WTC11 (cell line): Measurements from ENCODE around the gene NECAB2. TPM values are rescaled to one million over a fixed set of nuclear protein-coding genes. Genes with fewer than 3 reads are reported as not detected.

Source experiments
- ATAC-seq: fragments of 200-7000 bp; cut with Tn5 transposase; 2 replicates; pipeline ENCODE4 v1.10.0; 2021; ENCODE audit warnings: mild to moderate bottlenecking, moderate library complexity
- CTCF ChIA-PET: fragments of 300-600 bp; sonication (Branson Sonifier 250); formaldehyde crosslinking; loops from one replicate; lab custom pipeline; 2021; ENCODE audit warnings: antibody characterized with exemption; lab: Charles Lee
- POLR2A ChIA-PET: fragments of 350-600 bp; sonication (Branson Sonifier 250); formaldehyde crosslinking; loops from one replicate; lab custom pipeline; 2021; ENCODE audit warnings: antibody characterized with exemption; lab: Charles Lee
- DNase-seq: peaks from one replicate; pipeline ENCODE4 v3.0.0; 2021; ENCODE audit warnings: low spot score
- H3K27ac Mint-ChIP-seq: 2 replicates; pipeline ENCODE4 v1.8.0; 2021; ENCODE audit warnings: mixed read lengths
- H3K27me3 Mint-ChIP-seq: 2 replicates; pipeline ENCODE4 v1.8.0; 2021; ENCODE audit warnings: low read depth, mild to moderate bottlenecking, moderate library complexity, mixed read lengths
- H3K36me3 Mint-ChIP-seq: 2 replicates; pipeline ENCODE4 v1.8.0; 2021; ENCODE audit warnings: mixed read lengths
- H3K4me1 Mint-ChIP-seq: 2 replicates; pipeline ENCODE4 v1.8.0; 2022; ENCODE audit warnings: mixed read lengths
- H3K4me3 Mint-ChIP-seq: 2 replicates; pipeline ENCODE4 v1.8.0; 2021; ENCODE audit warnings: mild to moderate bottlenecking, moderate library complexity, mixed read lengths
- H3K9me3 Mint-ChIP-seq: 2 replicates; pipeline ENCODE4 v1.8.0; 2021; ENCODE audit warnings: mixed read lengths
- ESRRA ChIP-seq: sonication (generic); formaldehyde crosslinking; IDR thresholded peaks from 2 replicates; pipeline ENCODE4 v1.8.1; 2022; ENCODE audit warnings: mild to moderate bottlenecking, missing genetic modification reagents, borderline replicate concordance
- KAT7 ChIP-seq: sonication (generic); formaldehyde crosslinking; IDR thresholded peaks from 2 replicates; pipeline ENCODE4 v1.8.1; 2023; ENCODE audit warnings: missing genetic modification reagents, mild to moderate bottlenecking, borderline replicate concordance
- SOX15 ChIP-seq: fragments of 250-450 bp; sonication (Bioruptor Pico); IDR thresholded peaks from 2 replicates; pipeline ENCODE4 v1.9.0; 2021; ENCODE audit warnings: mild to moderate bottlenecking
- ZBTB21 ChIP-seq: sonication (generic); formaldehyde crosslinking; IDR thresholded peaks from 2 replicates; pipeline ENCODE4 v1.8.1; 2023; ENCODE audit warnings: mild to moderate bottlenecking, missing genetic modification reagents, borderline replicate concordance
- ZNF219 ChIP-seq: sonication (generic); formaldehyde crosslinking; IDR thresholded peaks from 2 replicates; pipeline ENCODE4 v1.8.0; 2023; ENCODE audit warnings: missing genetic modification reagents, mild to moderate bottlenecking, borderline replicate concordance
- ZNF263 ChIP-seq: sonication (generic); formaldehyde crosslinking; IDR thresholded peaks from 2 replicates; pipeline ENCODE4 v1.8.1; 2022; ENCODE audit warnings: low read depth, mild to moderate bottlenecking, moderate library complexity, missing genetic modification reagents
- ZNF671 ChIP-seq: fragments of 250-450 bp; sonication (Bioruptor Pico); IDR thresholded peaks from 2 replicates; pipeline ENCODE4 v1.8.0; 2021; ENCODE audit warnings: mild to moderate bottlenecking
- total RNA-seq: library from RNA; stranded (reverse); gene quantifications from 3 replicates; pipeline ENCODE4 v1.2.3, GENCODE V29; 2021
- TF ChIP-seq, protein P1 (sequence below): sonication (generic); formaldehyde crosslinking; IDR thresholded peaks from 2 replicates; pipeline ENCODE4 v1.8.1; 2023; ENCODE audit warnings: mild to moderate bottlenecking, missing genetic modification reagents, borderline replicate concordance
- TF ChIP-seq, protein P2 (sequence below): sonication (generic); formaldehyde crosslinking; IDR thresholded peaks from 2 replicates; pipeline ENCODE4 v1.8.1; 2023; ENCODE audit warnings: mild to moderate bottlenecking, missing genetic modification reagents
- TF ChIP-seq, protein P3 (sequence below): fragments of 200-600 bp; IDR thresholded peaks from 2 replicates; pipeline ENCODE4 v1.8.0; 2022; ENCODE audit warnings: antibody characterized with exemption
- TF ChIP-seq, protein P4 (sequence below): fragments of 250-450 bp; sonication (Bioruptor Pico); IDR thresholded peaks from 2 replicates; pipeline ENCODE4 v1.9.0; 2021; ENCODE audit warnings: mild to moderate bottlenecking
- TF ChIP-seq, protein P5 (sequence below): fragments of 250-450 bp; sonication (Bioruptor Pico); IDR thresholded peaks from 2 replicates; pipeline ENCODE4 v1.9.0; 2021; ENCODE audit warnings: mild to moderate bottlenecking
- TF ChIP-seq, protein P6 (sequence below): sonication (generic); formaldehyde crosslinking; conservative IDR thresholded peaks from 2 replicates; pipeline ENCODE4 v1.8.1; 2022; ENCODE audit warnings: mild to moderate bottlenecking, missing genetic modification reagents

Gene NECAB2
- total RNA-seq, 1 experiment from 2014 or later = 2.9 TPM

DNA sequence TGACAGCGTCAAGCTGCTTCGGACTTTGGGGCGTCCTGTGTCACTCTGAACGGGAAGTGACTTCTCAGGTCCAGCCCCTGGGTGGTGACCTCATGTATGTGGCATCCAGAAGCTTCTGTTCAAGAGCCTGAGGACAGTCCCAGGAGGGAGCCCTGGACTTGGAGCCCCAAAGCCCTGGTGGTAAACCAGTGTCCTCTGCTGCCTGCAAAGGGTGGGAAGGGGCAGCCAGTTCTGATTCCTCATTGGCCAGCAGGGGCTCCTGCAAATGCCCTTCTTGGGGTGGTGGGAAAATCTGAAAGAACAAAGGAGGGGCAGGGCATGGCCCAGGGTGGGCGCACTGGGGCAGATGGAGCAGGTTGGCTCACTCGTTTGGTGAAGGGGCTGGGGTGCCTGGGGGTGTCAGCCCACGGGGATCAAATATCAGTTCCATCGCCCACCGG lies 13.4 kb upstream of the NECAB2 start:
- CTCF ChIA-PET = interaction anchor here (0.5 to 2.2 kb wide), 20 partner anchors 10 to 1073 kb away, joined by 3 to 28 read pairs (median 5); partner anchors contain the start of genes KIAA0513, SLC38A8 and TAF1C
- TF ChIP-seq SOX15 (CRISPR knock-in tag) (no peak), ZBTB21 (no peak), KAT7 (CRISPR knock-in tag) (no peak), ESRRA (CRISPR knock-in tag) (no peak)
- TF ChIP-seq, protein P1, sequence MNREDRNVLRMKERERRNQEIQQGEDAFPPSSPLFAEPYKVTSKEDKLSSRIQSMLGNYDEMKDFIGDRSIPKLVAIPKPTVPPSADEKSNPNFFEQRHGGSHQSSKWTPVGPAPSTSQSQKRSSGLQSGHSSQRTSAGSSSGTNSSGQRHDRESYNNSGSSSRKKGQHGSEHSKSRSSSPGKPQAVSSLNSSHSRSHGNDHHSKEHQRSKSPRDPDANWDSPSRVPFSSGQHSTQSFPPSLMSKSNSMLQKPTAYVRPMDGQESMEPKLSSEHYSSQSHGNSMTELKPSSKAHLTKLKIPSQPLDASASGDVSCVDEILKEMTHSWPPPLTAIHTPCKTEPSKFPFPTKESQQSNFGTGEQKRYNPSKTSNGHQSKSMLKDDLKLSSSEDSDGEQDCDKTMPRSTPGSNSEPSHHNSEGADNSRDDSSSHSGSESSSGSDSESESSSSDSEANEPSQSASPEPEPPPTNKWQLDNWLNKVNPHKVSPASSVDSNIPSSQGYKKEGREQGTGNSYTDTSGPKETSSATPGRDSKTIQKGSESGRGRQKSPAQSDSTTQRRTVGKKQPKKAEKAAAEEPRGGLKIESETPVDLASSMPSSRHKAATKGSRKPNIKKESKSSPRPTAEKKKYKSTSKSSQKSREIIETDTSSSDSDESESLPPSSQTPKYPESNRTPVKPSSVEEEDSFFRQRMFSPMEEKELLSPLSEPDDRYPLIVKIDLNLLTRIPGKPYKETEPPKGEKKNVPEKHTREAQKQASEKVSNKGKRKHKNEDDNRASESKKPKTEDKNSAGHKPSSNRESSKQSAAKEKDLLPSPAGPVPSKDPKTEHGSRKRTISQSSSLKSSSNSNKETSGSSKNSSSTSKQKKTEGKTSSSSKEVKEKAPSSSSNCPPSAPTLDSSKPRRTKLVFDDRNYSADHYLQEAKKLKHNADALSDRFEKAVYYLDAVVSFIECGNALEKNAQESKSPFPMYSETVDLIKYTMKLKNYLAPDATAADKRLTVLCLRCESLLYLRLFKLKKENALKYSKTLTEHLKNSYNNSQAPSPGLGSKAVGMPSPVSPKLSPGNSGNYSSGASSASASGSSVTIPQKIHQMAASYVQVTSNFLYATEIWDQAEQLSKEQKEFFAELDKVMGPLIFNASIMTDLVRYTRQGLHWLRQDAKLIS (CRISPR knock-in tag) = no peak
- TF ChIP-seq, protein P2, sequence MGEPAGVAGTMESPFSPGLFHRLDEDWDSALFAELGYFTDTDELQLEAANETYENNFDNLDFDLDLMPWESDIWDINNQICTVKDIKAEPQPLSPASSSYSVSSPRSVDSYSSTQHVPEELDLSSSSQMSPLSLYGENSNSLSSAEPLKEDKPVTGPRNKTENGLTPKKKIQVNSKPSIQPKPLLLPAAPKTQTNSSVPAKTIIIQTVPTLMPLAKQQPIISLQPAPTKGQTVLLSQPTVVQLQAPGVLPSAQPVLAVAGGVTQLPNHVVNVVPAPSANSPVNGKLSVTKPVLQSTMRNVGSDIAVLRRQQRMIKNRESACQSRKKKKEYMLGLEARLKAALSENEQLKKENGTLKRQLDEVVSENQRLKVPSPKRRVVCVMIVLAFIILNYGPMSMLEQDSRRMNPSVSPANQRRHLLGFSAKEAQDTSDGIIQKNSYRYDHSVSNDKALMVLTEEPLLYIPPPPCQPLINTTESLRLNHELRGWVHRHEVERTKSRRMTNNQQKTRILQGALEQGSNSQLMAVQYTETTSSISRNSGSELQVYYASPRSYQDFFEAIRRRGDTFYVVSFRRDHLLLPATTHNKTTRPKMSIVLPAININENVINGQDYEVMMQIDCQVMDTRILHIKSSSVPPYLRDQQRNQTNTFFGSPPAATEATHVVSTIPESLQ = no peak
- TF ChIP-seq, protein P3, sequence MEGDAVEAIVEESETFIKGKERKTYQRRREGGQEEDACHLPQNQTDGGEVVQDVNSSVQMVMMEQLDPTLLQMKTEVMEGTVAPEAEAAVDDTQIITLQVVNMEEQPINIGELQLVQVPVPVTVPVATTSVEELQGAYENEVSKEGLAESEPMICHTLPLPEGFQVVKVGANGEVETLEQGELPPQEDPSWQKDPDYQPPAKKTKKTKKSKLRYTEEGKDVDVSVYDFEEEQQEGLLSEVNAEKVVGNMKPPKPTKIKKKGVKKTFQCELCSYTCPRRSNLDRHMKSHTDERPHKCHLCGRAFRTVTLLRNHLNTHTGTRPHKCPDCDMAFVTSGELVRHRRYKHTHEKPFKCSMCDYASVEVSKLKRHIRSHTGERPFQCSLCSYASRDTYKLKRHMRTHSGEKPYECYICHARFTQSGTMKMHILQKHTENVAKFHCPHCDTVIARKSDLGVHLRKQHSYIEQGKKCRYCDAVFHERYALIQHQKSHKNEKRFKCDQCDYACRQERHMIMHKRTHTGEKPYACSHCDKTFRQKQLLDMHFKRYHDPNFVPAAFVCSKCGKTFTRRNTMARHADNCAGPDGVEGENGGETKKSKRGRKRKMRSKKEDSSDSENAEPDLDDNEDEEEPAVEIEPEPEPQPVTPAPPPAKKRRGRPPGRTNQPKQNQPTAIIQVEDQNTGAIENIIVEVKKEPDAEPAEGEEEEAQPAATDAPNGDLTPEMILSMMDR = no peak
- TF ChIP-seq, protein P4, sequence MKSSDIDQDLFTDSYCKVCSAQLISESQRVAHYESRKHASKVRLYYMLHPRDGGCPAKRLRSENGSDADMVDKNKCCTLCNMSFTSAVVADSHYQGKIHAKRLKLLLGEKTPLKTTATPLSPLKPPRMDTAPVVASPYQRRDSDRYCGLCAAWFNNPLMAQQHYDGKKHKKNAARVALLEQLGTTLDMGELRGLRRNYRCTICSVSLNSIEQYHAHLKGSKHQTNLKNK (CRISPR knock-in tag) = no peak
- TF ChIP-seq, protein P5, sequence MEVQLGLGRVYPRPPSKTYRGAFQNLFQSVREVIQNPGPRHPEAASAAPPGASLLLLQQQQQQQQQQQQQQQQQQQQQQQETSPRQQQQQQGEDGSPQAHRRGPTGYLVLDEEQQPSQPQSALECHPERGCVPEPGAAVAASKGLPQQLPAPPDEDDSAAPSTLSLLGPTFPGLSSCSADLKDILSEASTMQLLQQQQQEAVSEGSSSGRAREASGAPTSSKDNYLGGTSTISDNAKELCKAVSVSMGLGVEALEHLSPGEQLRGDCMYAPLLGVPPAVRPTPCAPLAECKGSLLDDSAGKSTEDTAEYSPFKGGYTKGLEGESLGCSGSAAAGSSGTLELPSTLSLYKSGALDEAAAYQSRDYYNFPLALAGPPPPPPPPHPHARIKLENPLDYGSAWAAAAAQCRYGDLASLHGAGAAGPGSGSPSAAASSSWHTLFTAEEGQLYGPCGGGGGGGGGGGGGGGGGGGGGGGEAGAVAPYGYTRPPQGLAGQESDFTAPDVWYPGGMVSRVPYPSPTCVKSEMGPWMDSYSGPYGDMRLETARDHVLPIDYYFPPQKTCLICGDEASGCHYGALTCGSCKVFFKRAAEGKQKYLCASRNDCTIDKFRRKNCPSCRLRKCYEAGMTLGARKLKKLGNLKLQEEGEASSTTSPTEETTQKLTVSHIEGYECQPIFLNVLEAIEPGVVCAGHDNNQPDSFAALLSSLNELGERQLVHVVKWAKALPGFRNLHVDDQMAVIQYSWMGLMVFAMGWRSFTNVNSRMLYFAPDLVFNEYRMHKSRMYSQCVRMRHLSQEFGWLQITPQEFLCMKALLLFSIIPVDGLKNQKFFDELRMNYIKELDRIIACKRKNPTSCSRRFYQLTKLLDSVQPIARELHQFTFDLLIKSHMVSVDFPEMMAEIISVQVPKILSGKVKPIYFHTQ (CRISPR knock-in tag) = no peak
- Mint-ChIP-seq H3K36me3 (no peaks in the 10 kb centered on the region), H3K27ac (no peak overlapping the region), H3K27me3 (no peaks in the 10 kb centered on the region), H3K4me3 (no peak overlapping the region; the same call in 1 of the 2 replicates), H3K4me1 (peaks cover 8% of the 10 kb centered on the region), H3K9me3 (peaks cover 5% of the 10 kb centered on the region; the same call in 1 of the 2 replicates)
- POLR2A ChIA-PET = no interaction called here
- peak; percentile 29 for ATAC-seq
- DNase-seq = no peak

DNA sequence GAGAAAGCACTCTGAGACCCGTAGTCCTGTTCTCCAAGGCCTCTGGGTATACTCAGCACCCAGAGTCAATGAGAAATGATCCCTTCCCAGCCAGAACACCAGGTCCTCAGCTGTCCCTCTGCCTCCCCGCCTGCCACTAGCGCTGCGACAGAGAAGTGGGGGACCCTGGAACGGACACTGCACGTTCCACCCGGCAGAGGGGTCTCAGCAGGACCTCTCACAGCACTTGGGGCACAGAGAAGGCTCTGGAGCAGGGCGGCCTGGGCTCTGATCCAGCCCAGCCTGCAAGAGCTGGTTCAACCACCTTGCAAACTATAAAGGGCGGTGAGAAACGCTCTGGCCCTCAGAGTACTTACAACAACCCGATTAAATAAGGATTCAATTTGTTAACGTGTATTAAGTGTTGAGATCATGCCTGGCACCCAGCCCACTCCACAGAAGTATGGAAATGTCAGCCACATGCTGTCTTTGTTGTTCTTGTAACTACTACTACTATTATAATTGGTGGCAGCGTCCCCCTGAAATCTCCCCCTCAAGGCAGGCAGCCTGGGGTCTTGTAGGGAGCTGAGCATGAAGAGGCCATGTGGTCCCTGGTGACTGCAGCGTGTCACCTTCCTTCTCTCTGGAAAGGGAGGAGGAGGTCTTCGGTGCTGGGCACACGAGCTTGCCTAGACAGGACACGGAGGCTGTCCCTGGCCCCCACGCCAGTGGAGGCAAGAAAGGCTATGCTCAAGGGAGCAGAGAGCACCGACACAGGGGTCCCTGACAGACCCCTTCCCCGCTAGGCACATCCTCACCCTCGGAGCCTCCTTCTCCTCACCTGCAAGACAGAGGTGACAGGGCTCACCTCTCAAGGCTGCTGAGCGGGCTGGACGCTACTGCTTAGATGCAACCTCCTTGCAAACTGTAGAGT lies 12.6 kb upstream of the NECAB2 start:
- no peak overlapping the region for H3K27ac Mint-ChIP-seq
- no peak overlapping the region for H3K4me3 Mint-ChIP-seq
- POLR2A ChIA-PET = no interaction called here
- H3K36me3 Mint-ChIP-seq = no peaks in the 10 kb centered on the region
- no peak for ATAC-seq
- no peak for DNase-seq
- H3K4me1 Mint-ChIP-seq = peaks cover 8% of the 10 kb centered on the region
- no peaks in the 10 kb centered on the region for H3K27me3 Mint-ChIP-seq
- TF ChIP-seq ZNF219 (CRISPR knock-in tag) (no peak), ZNF263 (CRISPR knock-in tag) (no peak), ZNF671 (CRISPR knock-in tag) (no peak)
- TF ChIP-seq, protein P6, sequence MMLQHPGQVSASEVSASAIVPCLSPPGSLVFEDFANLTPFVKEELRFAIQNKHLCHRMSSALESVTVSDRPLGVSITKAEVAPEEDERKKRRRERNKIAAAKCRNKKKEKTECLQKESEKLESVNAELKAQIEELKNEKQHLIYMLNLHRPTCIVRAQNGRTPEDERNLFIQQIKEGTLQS (CRISPR knock-in tag) = no peak
- TF ChIP-seq, protein P4 (CRISPR knock-in tag) = no peak
- TF ChIP-seq, protein P3 = no peak
- H3K9me3 Mint-ChIP-seq = peaks cover 5% of the 10 kb centered on the region; the same call in 1 of the 2 replicates
- CTCF ChIA-PET = interaction anchor here (0.8 to 4.9 kb wide), 9 partner anchors 15 to 129 kb away, joined by 3 to 131 read pairs (median 17); partner anchors contain the start of gene SLC38A8
